Endometrial microvascular endothelial cells (primary cell): ENCODE measurements around the gene SSBP2. TPM values are rescaled to one million over a fixed set of nuclear protein-coding genes. Genes with fewer than 3 reads are reported as not detected.

Source experiments
- in situ Hi-C: cut with HindIII; loops from 2 replicates; pipeline ENCODE4 v1.10.0; 2017; ENCODE audit warnings: low sequenced_read_pairs, low pct_unique_long_range_greater_than_20kb; ENCODE audit errors: inconsistent ontology term
- total RNA-seq: library from RNA; depleted of rRNA; stranded (reverse); fragments of >200 nt; gene quantifications from one replicate; pipeline ENCODE4 v1.2.3, GENCODE V29; 2015; ENCODE audit errors: inconsistent ontology term

Gene SSBP2
- 22.6 TPM for total RNA-seq

- in situ Hi-C loops: no loop called here
Measured at GRCh38 chr5:81751009-81751835, at the start of gene SSBP2. SSBP2 (minus strand) TSS chr5:81751097; CDS start chr5:81751042, 55 bp downstream.

DNA sequence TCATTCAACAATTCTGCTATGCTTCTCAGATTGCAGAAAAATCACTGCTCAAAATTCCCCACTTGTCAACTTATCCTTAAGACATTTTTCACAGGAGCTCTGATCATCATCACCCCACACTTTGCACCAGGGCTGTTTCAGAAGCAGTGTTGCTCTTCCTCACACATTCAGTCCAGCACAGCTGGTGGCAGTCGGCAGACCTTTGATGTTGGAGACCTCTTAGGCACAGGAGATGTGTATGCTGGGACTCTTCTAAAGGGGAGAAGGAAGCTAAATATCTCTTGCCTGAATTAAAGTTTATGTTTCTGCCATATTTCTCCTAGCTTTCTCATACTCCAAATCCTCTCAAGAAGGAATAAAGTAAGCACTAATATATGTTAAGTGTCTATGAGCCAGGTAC is 44.8 kb upstream of the SSBP2 start:
- in situ Hi-C loops: no loop called here

- in situ Hi-C loops: no loop called here
Measured at GRCh38 chr5:81794226-81794625, 43.3 kb upstream of the SSBP2 start.

DNA sequence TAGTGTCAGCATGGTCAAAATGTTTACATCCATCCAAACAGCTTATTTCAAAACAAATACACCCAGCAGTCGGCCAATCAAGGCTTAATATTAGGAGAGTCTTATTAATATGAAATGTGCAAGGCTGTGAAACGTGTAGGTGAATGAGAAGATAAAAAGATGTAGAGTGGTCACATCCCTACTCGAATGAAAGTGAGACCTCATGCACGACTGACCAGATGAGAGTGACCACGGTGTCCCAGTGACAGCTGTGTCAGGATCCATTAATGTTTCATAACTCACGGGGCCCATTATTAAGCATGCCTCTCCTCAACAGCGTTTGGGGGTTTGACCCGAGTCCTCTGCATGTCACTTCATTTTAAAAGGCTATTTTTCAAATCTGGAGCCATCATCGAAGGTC is 39.4 kb upstream of the SSBP2 start:
- in situ Hi-C loops: no loop called here

GRCh38 chr5:81789033-81789432 is 38.1 kb upstream of the SSBP2 start:
- in situ Hi-C loops: no loop called here

GRCh38 chr5:81788329-81788728 is 37.4 kb upstream of the SSBP2 start:
- in situ Hi-C loops: no loop called here

- in situ Hi-C loops: no loop called here
Measured at GRCh38 chr5:81787474-81788242, 36.8 kb upstream of the SSBP2 start.

- in situ Hi-C loops: no loop called here
Measured at GRCh38 chr5:81786991-81787390, 36.1 kb upstream of the SSBP2 start.

DNA sequence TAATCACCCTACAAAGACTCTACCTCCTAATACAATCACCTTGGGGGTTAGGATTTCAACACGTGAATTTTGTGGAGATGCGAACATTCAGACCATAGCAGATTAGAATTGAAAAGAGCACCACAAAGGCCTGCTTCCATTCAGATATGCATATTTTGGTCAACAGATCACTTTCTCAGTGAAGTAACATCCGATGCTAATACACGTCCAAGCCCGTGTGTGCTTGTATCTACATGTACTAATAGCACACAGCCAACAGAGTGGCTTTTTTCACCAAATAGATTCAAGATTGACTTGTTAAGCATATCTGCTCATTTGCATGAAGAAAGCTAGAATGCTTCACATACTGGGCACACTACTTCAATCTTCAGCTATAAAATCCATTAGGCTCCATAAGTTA is 35.6 kb upstream of the SSBP2 start:
- in situ Hi-C loops: no loop called here

DNA sequence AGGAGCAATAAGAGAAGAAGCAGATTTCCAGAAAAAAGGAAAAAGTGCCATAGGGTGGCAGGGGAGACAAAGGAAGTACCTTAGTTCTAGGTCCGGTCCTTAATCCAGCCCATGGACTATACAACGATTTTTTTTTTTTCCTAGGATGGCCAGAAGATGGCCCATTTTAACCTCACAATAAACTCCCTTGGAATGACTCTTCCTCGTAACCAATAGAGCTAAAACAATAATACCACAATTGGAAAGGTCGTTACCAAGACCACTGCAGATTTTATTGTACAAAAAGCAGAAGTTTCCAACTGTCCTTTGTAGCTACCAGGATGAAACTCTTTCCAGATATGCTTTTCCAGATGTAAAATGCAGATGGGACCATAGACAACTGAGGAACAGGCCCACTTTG is 34.4 kb upstream of the SSBP2 start:
- in situ Hi-C loops: no loop called here

DNA sequence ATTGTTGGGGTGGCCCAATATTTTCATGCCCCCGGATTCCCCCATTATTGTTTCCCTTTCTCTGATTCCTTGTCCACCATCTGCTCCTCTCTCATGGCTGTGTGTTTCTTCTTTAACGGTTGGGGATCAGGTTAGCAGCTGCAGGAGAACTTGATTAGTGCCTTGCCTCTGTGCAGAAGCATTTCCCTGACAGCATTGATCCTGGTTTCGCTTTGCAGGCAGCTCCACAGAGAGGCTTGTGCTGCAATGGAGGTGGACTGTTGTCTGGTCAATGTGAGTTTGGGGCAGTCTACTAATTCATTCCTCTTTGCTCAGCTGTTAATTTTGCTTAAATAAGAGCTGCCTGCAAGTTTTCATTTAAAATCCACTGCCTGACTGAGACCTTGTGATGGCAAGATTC is 32.5 kb upstream of the SSBP2 start:
- in situ Hi-C loops: no loop called here

DNA sequence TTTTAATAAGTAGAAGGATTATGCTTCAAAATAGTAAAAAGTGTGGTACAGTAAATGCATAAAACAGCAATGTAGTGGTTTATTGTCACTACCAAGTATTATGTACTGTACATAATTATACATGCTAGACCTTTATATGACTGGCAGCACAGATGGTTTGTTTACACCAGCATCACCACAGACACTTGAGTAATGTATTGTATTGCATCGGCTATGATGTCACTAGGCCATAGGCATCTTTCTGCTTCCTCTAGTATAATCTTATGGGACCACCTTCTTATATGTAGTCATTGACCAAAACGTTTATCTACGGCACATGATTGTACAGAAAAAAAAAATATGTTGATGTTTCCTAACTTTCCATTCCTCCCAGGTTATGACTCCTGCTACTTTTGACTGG is 31.9 kb upstream of the SSBP2 start:
- in situ Hi-C loops: no loop called here

DNA sequence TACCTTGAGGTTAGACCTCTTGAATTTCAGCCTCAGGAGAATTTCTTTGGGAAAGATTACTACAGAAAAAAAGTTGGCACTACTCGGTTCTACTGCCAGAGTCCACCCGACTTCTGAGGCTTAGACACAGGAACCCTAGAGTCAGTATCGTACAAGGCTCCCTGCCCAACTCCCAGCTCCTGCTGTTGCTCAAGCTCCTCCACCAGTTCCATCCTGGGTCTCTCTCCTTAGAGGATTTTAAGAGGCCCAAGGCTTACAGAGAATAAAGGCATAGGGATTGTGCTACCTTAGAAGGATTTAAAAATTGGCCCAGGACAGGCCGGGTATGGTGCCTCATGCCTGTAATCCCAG is 29.0 kb upstream of the SSBP2 start:
- in situ Hi-C loops: no loop called here

- in situ Hi-C loops: no loop called here
Measured at GRCh38 chr5:81779125-81779915, 28.4 kb upstream of the SSBP2 start.

- in situ Hi-C loops: no loop called here
Measured at GRCh38 chr5:81778642-81779041, 27.7 kb upstream of the SSBP2 start.

DNA sequence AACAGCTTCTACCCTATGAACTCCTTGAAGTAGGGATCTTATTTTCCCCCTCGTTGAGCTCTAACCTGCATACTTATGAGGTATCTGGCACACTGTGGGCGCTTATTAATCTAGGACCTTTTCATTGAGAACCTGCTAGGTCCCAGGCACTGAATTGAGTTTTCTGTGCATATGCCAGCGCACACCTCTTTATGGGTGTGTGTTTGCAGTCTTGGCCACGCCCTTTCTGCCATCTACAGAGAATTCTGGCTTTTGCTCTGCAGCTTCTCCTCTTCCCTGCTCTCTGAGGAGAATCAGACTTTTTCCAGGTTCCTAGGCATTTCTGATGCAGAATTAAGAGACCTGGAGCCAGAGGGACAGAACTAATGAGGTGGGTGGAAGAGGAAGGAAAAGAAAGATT is 25.4 kb upstream of the SSBP2 start:
- in situ Hi-C loops: no loop called here

DNA sequence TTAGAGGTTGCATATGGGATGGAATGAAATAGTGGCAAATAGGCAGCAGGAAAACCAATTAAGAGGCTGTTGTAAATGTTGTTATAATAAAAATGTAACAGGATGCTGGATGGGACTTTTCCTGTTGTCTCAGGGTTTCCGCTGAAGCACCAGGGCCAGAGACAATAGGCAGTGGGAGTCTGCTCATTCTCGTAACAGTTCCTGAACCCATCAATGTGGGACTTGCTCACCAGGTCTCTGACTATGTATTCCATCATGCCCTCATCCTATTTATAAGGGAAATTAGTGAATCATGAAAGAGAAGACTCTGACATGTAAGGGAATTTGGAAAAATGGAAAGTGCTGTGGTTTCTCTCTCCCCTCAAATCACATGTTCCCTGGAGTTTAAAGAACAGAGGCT is 23.5 kb upstream of the SSBP2 start:
- in situ Hi-C loops: no loop called here

- in situ Hi-C loops: no loop called here
Measured at GRCh38 chr5:81773574-81773973, 22.7 kb upstream of the SSBP2 start.

- in situ Hi-C loops: no loop called here
Measured at GRCh38 chr5:81773161-81773560, 22.3 kb upstream of the SSBP2 start.

- in situ Hi-C loops: no loop called here
Measured at GRCh38 chr5:81772488-81772887, 21.6 kb upstream of the SSBP2 start.
